K562 (cell line): ENCODE data around the gene ADGRE2. TPM values are rescaled to one million over a fixed set of nuclear protein-coding genes. Genes with fewer than 3 reads are reported as not detected.

Experiments used
- HES1 ChIP-seq: fragments of 450-650 bp; IDR thresholded peaks from 2 replicates; pipeline ENCODE4 v1.6.1; 2016; ENCODE audit warnings: low read depth, mild to moderate bottlenecking, moderate library complexity
- NR2F6 ChIP-seq: fragments of 450-650 bp; formaldehyde crosslinking; IDR thresholded peaks from 2 replicates; pipeline ENCODE4 v1.4.0; 2020; ENCODE audit warnings: mild to moderate bottlenecking
- RBM14 ChIP-seq: fragments of 200-400 bp; formaldehyde crosslinking; IDR thresholded peaks from 2 replicates; pipeline ENCODE4 v1.6.1; 2018; ENCODE audit warnings: low read depth, mild to moderate bottlenecking, low read length, moderate library complexity, borderline replicate concordance; ENCODE audit not compliant: insufficient read depth
- TCF7 ChIP-seq: sonication (generic); IDR thresholded peaks from 2 replicates; pipeline ENCODE4 v1.6.1; 2016; ENCODE audit warnings: antibody characterized with exemption, borderline replicate concordance
- WHSC1 ChIP-seq: IDR thresholded peaks from one replicate; pipeline ENCODE4 v1.6.1; 2012; ENCODE audit warnings: low read length, control low read depth, inconsistent platforms
- ZEB2 ChIP-seq: fragments of 450-650 bp; IDR thresholded peaks from 2 replicates; pipeline ENCODE4 v1.6.1; 2016
- ZNF584 ChIP-seq: fragments of 200-800 bp; sonication (Bioruptor generic); IDR thresholded peaks from 2 replicates; pipeline ENCODE4 v1.6.1; 2016; ENCODE audit warnings: low read depth, mild to moderate bottlenecking, missing genetic modification characterization, missing compliant biosample characterization
- polyA plus RNA-seq, 8 experiments: library from polyadenylated mRNA; depleted of rRNA in 4 of 8; stranded (reverse) in 5 of 8; unstranded in 3 of 8; fragments of >200 nt; fragmentation: Nextera tagmentation in 2 of 8; fragmentation: Illumina TruSeq in 1 of 8; extraction: Ambion mirVana in 2 of 8; extraction: Trizol in 1 of 8; gene quantifications; 2 replicates each; pipeline versions ENCODE4 v1.2.1 to v1.2.3, GENCODE V29; 2011 to 2014; ENCODE audit warnings: inconsistent platforms in 1 of 8, missing spikeins in 1 of 8
- total RNA-seq, 7 experiments: library from RNA; depleted of rRNA in 6 of 7; stranded (reverse); fragments of >200 nt in 6 of 7; fragmentation: Illumina TruSeq in 2 of 7; extraction: Trizol in 2 of 7; gene quantifications; 2 replicates each; pipeline versions ENCODE4 v1.2.1 to v1.2.3, GENCODE V29; 2011 to 2021; ENCODE audit warnings: low replicate concordance in 1 of 7
- TF ChIP-seq, protein P1 (sequence below): fragments of 150-350 bp; conservative IDR thresholded peaks from 2 replicates; pipeline ENCODE4 v1.6.1; 2014; ENCODE audit warnings: low read length
- TF ChIP-seq, protein P2 (sequence below): fragments of 450-650 bp; IDR thresholded peaks from 2 replicates; pipeline ENCODE4 v1.6.1; 2014; ENCODE audit warnings: low read depth, mild to moderate bottlenecking, moderate library complexity, borderline replicate concordance
- TF ChIP-seq, protein P3 (sequence below): IDR thresholded peaks from 3 replicates; pipeline ENCODE4 v1.6.1; 2011; ENCODE audit warnings: borderline replicate concordance, mild to moderate bottlenecking; ENCODE audit not compliant: insufficient read length, insufficient read depth

The ADGRE2 gene
- total and polyA plus RNA-seq, 9 of the 15 experiments (the other 6 are each of a cell fraction or from before 2014, with no cell fraction given): 4.3 to 17.3 (median 9.8) TPM

GRCh38 chr19:14700711-14701375, 77.5 kb downstream of the ADGRE2 start (continued):
- TF ChIP-seq, protein P1, sequence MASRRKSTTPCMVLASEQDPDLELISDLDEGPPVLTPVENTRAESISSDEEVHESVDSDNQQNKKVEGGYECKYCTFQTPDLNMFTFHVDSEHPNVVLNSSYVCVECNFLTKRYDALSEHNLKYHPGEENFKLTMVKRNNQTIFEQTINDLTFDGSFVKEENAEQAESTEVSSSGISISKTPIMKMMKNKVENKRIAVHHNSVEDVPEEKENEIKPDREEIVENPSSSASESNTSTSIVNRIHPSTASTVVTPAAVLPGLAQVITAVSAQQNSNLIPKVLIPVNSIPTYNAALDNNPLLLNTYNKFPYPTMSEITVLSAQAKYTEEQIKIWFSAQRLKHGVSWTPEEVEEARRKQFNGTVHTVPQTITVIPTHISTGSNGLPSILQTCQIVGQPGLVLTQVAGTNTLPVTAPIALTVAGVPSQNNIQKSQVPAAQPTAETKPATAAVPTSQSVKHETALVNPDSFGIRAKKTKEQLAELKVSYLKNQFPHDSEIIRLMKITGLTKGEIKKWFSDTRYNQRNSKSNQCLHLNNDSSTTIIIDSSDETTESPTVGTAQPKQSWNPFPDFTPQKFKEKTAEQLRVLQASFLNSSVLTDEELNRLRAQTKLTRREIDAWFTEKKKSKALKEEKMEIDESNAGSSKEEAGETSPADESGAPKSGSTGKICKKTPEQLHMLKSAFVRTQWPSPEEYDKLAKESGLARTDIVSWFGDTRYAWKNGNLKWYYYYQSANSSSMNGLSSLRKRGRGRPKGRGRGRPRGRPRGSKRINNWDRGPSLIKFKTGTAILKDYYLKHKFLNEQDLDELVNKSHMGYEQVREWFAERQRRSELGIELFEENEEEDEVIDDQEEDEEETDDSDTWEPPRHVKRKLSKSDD: no peak
- TF ChIP-seq ZNF584 (CRISPR knock-in tag): no peak
- no peak for TF ChIP-seq NR2F6 (CRISPR knock-in tag)
- TF ChIP-seq, protein P2, sequence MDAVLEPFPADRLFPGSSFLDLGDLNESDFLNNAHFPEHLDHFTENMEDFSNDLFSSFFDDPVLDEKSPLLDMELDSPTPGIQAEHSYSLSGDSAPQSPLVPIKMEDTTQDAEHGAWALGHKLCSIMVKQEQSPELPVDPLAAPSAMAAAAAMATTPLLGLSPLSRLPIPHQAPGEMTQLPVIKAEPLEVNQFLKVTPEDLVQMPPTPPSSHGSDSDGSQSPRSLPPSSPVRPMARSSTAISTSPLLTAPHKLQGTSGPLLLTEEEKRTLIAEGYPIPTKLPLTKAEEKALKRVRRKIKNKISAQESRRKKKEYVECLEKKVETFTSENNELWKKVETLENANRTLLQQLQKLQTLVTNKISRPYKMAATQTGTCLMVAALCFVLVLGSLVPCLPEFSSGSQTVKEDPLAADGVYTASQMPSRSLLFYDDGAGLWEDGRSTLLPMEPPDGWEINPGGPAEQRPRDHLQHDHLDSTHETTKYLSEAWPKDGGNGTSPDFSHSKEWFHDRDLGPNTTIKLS: no peak
- no peak for TF ChIP-seq ZEB2
- no peak for TF ChIP-seq WHSC1
- no peak for TF ChIP-seq RBM14
- no peak for TF ChIP-seq HES1
- TF ChIP-seq, protein P3, sequence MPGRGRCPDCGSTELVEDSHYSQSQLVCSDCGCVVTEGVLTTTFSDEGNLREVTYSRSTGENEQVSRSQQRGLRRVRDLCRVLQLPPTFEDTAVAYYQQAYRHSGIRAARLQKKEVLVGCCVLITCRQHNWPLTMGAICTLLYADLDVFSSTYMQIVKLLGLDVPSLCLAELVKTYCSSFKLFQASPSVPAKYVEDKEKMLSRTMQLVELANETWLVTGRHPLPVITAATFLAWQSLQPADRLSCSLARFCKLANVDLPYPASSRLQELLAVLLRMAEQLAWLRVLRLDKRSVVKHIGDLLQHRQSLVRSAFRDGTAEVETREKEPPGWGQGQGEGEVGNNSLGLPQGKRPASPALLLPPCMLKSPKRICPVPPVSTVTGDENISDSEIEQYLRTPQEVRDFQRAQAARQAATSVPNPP: no peak
- TF ChIP-seq TCF7: no peak
